Hematopoietic multipotent progenitor cell treated with erythropoietin and hydrocortisone succinate and interleukin-3 and kit ligand, for 4 days (in vitro differentiated cells): ENCODE results near the gene RPS6KA2.
"Not testable (repeated sequence)": the region's sequence is repeated elsewhere in the genome, so short reads cannot be mapped to it uniquely, and the experiment has no call there.

Experiments
- DNase-seq: peaks from one replicate; pipeline ENCODE4 v3.0.0-alpha.2; 2015

The RPS6KA2 gene

GRCh38 chr6:166544296-166544605, 82.8 kb downstream of the RPS6KA2 start:
- no peak for DNase-seq

GRCh38 chr6:166543603-166544295, 83.3 kb downstream of the RPS6KA2 start:
- DNase-seq = no peak

- DNase-seq = no peak
Measured at GRCh38 chr6:166542580-166542912, 84.5 kb downstream of the RPS6KA2 start.

- DNase-seq = no peak
Measured at GRCh38 chr6:166541876-166542579, 85.0 kb downstream of the RPS6KA2 start.

GRCh38 chr6:166541366-166541765, 85.7 kb downstream of the RPS6KA2 start:
- DNase-seq = no peak

GRCh38 chr6:166540631-166541331, 86.3 kb downstream of the RPS6KA2 start:
- peak; percentile 4 for DNase-seq

GRCh38 chr6:166539543-166539942, 87.5 kb downstream of the RPS6KA2 start:
- no peak for DNase-seq

- not testable (repeated sequence) for DNase-seq
Measured at GRCh38 chr6:166539011-166539385, 88.1 kb downstream of the RPS6KA2 start.

GRCh38 chr6:166538297-166539010, 88.6 kb downstream of the RPS6KA2 start:
- peak; percentile 15 for DNase-seq

GRCh38 chr6:166534658-166535406, 92.2 kb downstream of the RPS6KA2 start:
- DNase-seq = no peak

- no peak for DNase-seq
Measured at GRCh38 chr6:166533205-166533824, 93.7 kb downstream of the RPS6KA2 start.

GRCh38 chr6:166532302-166532701, 94.7 kb downstream of the RPS6KA2 start:
- no peak for DNase-seq

GRCh38 chr6:166530211-166531095, 96.6 kb downstream of the RPS6KA2 start:
- no peak for DNase-seq

- peak; percentile 80 for DNase-seq
Measured at GRCh38 chr6:166529586-166529985, 97.5 kb downstream of the RPS6KA2 start.

GRCh38 chr6:166529058-166529457, 98.0 kb downstream of the RPS6KA2 start:
- DNase-seq = not testable (repeated sequence)

- DNase-seq = no peak
Measured at GRCh38 chr6:166527849-166528248, 99.2 kb downstream of the RPS6KA2 start.

GRCh38 chr6:166526937-166527336, 100.1 kb downstream of the RPS6KA2 start:
- no peak for DNase-seq

GRCh38 chr6:166525567-166525966, 101.5 kb downstream of the RPS6KA2 start:
- no peak for DNase-seq

GRCh38 chr6:166523782-166524559, 103.1 kb downstream of the RPS6KA2 start:
- no peak for DNase-seq
